ENCODE data around the gene TRAPPC10. TPM values are rescaled to one million over a fixed set of nuclear protein-coding genes. Genes with fewer than 3 reads are reported as not detected.

The TRAPPC10 gene
- total and polyA plus RNA-seq, 2 of the 8 experiments (the other 6 are each of a cell fraction or from before 2014, with no cell fraction given): 18.5 to 29.8 TPM

DNA sequence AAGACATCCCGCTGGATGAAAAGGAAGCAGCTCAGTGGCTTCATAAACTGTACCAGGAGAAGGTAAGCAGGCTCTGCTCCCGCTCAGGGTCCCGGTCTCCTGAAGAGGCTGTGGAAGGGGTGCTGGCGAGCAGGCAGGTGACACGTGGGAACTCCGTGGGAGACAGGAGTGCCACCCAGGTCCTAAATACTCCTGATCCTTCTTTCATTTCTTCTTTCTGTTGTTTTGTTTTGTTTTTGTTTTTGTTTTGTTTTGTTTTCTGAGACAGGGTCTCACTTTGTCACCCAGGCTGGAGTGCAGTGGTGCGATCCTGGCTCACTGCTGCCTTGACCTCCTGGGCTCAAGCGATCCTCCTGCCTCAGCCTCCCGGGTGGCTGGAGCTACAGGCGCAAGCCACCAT is 34.0 kb upstream of the TRAPPC10 start:
- H3K4ac ChIP-seq (replicated peaks; ENCODE audit: insufficient read length, low read depth, low read length): no peak overlapping the region
- no peak overlapping the region for H2BK12ac ChIP-seq (ENCODE audit: low read depth, low read length)
- no peak overlapping the region for H4K8ac ChIP-seq (ENCODE audit: extremely low read depth, insufficient read depth, low read length)
- no peak overlapping the region for H2BK20ac ChIP-seq (ENCODE audit: low read length)
- TF ChIP-seq TBP (IDR thresholded peaks at IDR 0.05; ENCODE audit: low read depth, low read length): no peak
- TF ChIP-seq ATF2 (IDR thresholded peaks at IDR 0.05; ENCODE audit: low read length): no peak
- no peaks in the 10 kb centered on the region for H3K9me3 ChIP-seq (ENCODE audit: insufficient read depth in 2 of 2, low read depth in 1 of 2, low read length in 1 of 2)
- no peak overlapping the region; the same call in 1 of the 2 replicates for H2BK5ac ChIP-seq (ENCODE audit: low read depth, low read length)
- no peak for DNase-seq (ENCODE audit: low read depth in 1 of 2, low spot score in 2 of 2)
- no peak overlapping the region for H3K27ac ChIP-seq (ENCODE audit: low read depth, low read length)
- no peak overlapping the region for H3K9ac ChIP-seq (replicated peaks in 1 of 4; ENCODE audit: extremely low read depth in 1 of 4, low read depth in 3 of 4, low read length in 3 of 4)
- no peaks in the 10 kb centered on the region for H3K27me3 ChIP-seq (replicated peaks in 1 of 4; ENCODE audit: control insufficient read depth in 3 of 4, extremely low read depth in 1 of 4, insufficient read depth in 3 of 4, low read length in 3 of 4)
- no peak overlapping the region for H3K4me2 ChIP-seq (ENCODE audit: insufficient read depth in 1 of 2, low read depth in 2 of 2, low read length in 2 of 2)
- H2AK5ac ChIP-seq (ENCODE audit: low read depth, low read length): no peak overlapping the region
- H3K18ac ChIP-seq (ENCODE audit: extremely low read depth, low read length): no peak overlapping the region
- ChIA-PET CTCF (ENCODE audit: partially characterized antibody) (interaction anchor here (0.6 to 3.6 kb wide), 5 partner anchors 13 to 1176 kb away, joined by 3 to 35 read pairs (median 4); partner anchors contain the start of gene RRP1), POLR2A (ENCODE audit: partially characterized antibody) (no interaction called here)
- H2AFZ ChIP-seq (ENCODE audit: low read length): no peak overlapping the region
- no peak overlapping the region for H4K91ac ChIP-seq (replicated peaks; ENCODE audit: insufficient read length, low read length)
- H2BK120ac ChIP-seq (replicated peaks; ENCODE audit: low read depth, low read length): no peak overlapping the region
- FAIRE-seq: no peak
- peaks cover 7% of the 10 kb centered on the region; the same call in 1 of the 2 replicates for H3K23me2 ChIP-seq (ENCODE audit: low read depth, low read length)
- H3K14ac ChIP-seq (ENCODE audit: insufficient read length): no peak overlapping the region
- H3K4me1 ChIP-seq (replicated peaks in 1 of 4; ENCODE audit: control insufficient read depth in 3 of 4, insufficient read depth in 4 of 4, low read length in 3 of 4): peaks cover 0 to 4% (median 2%) of the 10 kb centered on the region in 4 experiments; a peak in 2 of 7 replicates
- H4K20me1 ChIP-seq (replicated peaks in 1 of 2; ENCODE audit: control insufficient read depth in 1 of 2, insufficient read depth in 2 of 2, low read length in 2 of 2): peaks cover 0 to 6% of the 10 kb centered on the region in 2 experiments
- H3K23ac ChIP-seq (ENCODE audit: insufficient read length): no peak overlapping the region
- H3K4me3 ChIP-seq (ENCODE audit: extremely low read depth in 1 of 4, insufficient read depth in 2 of 4, low read depth in 3 of 4, low read length in 4 of 4): no peak overlapping the region
- no peak overlapping the region for H2BK15ac ChIP-seq (ENCODE audit: low read length)
- H3K36me3 ChIP-seq (ENCODE audit: control insufficient read depth in 2 of 4, insufficient read depth in 4 of 4, low read length in 3 of 4): no peaks in the 10 kb centered on the region
- 86% methylated on average over 8 of the region's 10 CpGs; no CpG with 5 or more reads in 1 of the 2 experiments for WGBS, 2 experiments (ENCODE audit: extremely low coverage in 1 of 2, insufficient coverage in 1 of 2, insufficient read length in 1 of 2, insufficient replicate concordance in 2 of 2, low coverage in 1 of 2, low lambda C conversion rate in 2 of 2, missing lambda C conversion rate in 1 of 2)
- H3K79me1 ChIP-seq (ENCODE audit: low read depth, low read length): no peaks in the 10 kb centered on the region
- H3K79me2 ChIP-seq (ENCODE audit: control insufficient read depth in 1 of 2, insufficient read depth in 2 of 2, low read length in 2 of 2): no peaks in the 10 kb centered on the region
- H4K5ac ChIP-seq (ENCODE audit: insufficient read length, low read depth, low read length): no peak overlapping the region
- no peak overlapping the region for H3K56ac ChIP-seq (replicated peaks; ENCODE audit: insufficient read length, low read depth, low read length)
